Naive thymus-derived CD4-positive, alpha-beta T cell (primary cell): ENCODE results near the gene CRHR1. TPM values are rescaled to one million over a fixed set of nuclear protein-coding genes. Genes with fewer than 3 reads are reported as not detected.
A peak's percentile ranks its signal among the peaks of the same experiment; 100 is the strongest.

Experiments
- ATAC-seq: fragments of 150-1000 bp; cut with Tn5 transposase; 2 replicates; pipeline ENCODE4 v1.10.0; 2021; ENCODE audit warnings: mild to moderate bottlenecking, moderate library complexity
- CTCF ChIA-PET: fragments of 350-600 bp; sonication (Branson Sonifier 250); formaldehyde crosslinking; loops from one replicate; lab custom pipeline; 2021; ENCODE audit warnings: antibody characterized with exemption; lab: Charles Lee
- POLR2A ChIA-PET: fragments of 350-600 bp; sonication (Branson Sonifier 250); formaldehyde crosslinking; loops from one replicate; lab custom pipeline; 2021; ENCODE audit warnings: antibody characterized with exemption, inconsistent platforms; lab: Charles Lee
- DNase-seq, 9 donors: peaks; one replicate each; pipeline versions ENCODE4 v3.0.0 to v3.0.0-alpha.2; 2020 to 2022; ENCODE audit warnings: mixed read lengths in 1 of 9
- H3K27ac ChIP-seq: one replicate; pipeline ENCODE4 v1.7.0; 2013; ENCODE audit warnings: mild to moderate bottlenecking, low read depth, low read length, moderate library complexity
- H3K27me3 ChIP-seq, 2 donors: one replicate each; pipeline ENCODE4 v1.7.0; 2013; ENCODE audit warnings: low read length in 2 of 2, mild to moderate bottlenecking in 2 of 2, moderate library complexity in 2 of 2; ENCODE audit not compliant: control insufficient read depth in 2 of 2, insufficient read depth in 2 of 2
- H3K36me3 ChIP-seq, 3 experiments: 1 replicate in 2 of 3; 2 replicates in 1 of 3; pipeline ENCODE4 v1.7.0; 2013; ENCODE audit warnings: low read length in 3 of 3, mild to moderate bottlenecking in 3 of 3, moderate library complexity in 1 of 3; ENCODE audit not compliant: insufficient read depth in 3 of 3, control insufficient read depth in 2 of 3
- H3K4me1 ChIP-seq, 2 donors: one replicate each; pipeline ENCODE4 v1.7.0; 2013; ENCODE audit warnings: low read length in 2 of 2, mild to moderate bottlenecking in 2 of 2, moderate library complexity in 1 of 2; ENCODE audit not compliant: control insufficient read depth in 2 of 2, insufficient read depth in 2 of 2
- H3K4me3 ChIP-seq: 2 replicates; pipeline ENCODE4 v1.7.0; 2013; ENCODE audit warnings: mild to moderate bottlenecking, low read length
- H3K9me3 ChIP-seq, 3 experiments: 1 replicate in 2 of 3; 2 replicates in 1 of 3; pipeline ENCODE4 v1.7.0; 2013; ENCODE audit warnings: low read length in 3 of 3; ENCODE audit not compliant: control insufficient read depth in 2 of 3
- H3K27ac Mint-ChIP-seq, 9 donors: one replicate each; pipeline ENCODE4 v1.8.0; 2020 to 2022; ENCODE audit warnings: mixed read lengths in 9 of 9, mild to moderate bottlenecking in 8 of 9, moderate library complexity in 5 of 9, inconsistent platforms in 2 of 9
- H3K27me3 Mint-ChIP-seq, 5 donors: one replicate each; pipeline ENCODE4 v1.8.0; 2021 to 2022; ENCODE audit warnings: mixed read lengths in 5 of 5, mild to moderate bottlenecking in 1 of 5
- H3K36me3 Mint-ChIP-seq, 5 donors: one replicate each; pipeline ENCODE4 v1.8.0; 2020 to 2022; ENCODE audit warnings: mixed read lengths in 5 of 5, mild to moderate bottlenecking in 3 of 5, inconsistent platforms in 1 of 5
- H3K4me1 Mint-ChIP-seq, 7 donors: one replicate each; pipeline ENCODE4 v1.8.0; 2020 to 2022; ENCODE audit warnings: mixed read lengths in 7 of 7, mild to moderate bottlenecking in 3 of 7, inconsistent platforms in 1 of 7
- H3K4me3 Mint-ChIP-seq, 10 donors: one replicate each; pipeline ENCODE4 v1.8.0; 2020 to 2022; ENCODE audit warnings: mild to moderate bottlenecking in 10 of 10, mixed read lengths in 10 of 10, moderate library complexity in 6 of 10, inconsistent platforms in 2 of 10
- H3K9me3 Mint-ChIP-seq, 11 donors: one replicate each; pipeline ENCODE4 v1.8.0; 2020 to 2022; ENCODE audit warnings: mixed read lengths in 11 of 11, mild to moderate bottlenecking in 4 of 11, inconsistent platforms in 1 of 11, moderate library complexity in 1 of 11
- intact Hi-C, 2 donors: fragments of 100-400 bp; cut with micrococcal nuclease; formaldehyde crosslinking; loops; one replicate each; pipeline ENCODE4 v1.15.1; 2023
- polyA plus RNA-seq, 2 donors: library from polyadenylated mRNA; unstranded; fragments of 300-500 nt; fragmentation: Illumina TruSeq; gene quantifications; one replicate each; pipeline ENCODE4 v1.2.3, GENCODE V29; 2021
- total RNA-seq, 6 experiments: library from RNA in 5 of 6; stranded (reverse) in 5 of 6; gene quantifications; 1 replicate in 5 of 6; 2 replicates in 1 of 6; pipeline ENCODE4 v1.2.3 and lab custom pipeline; 2021 to 2026

The CRHR1 gene
- total and polyA plus RNA-seq, 7 experiments from 2014 or later = not detected

- DNase-seq (no peak), ATAC-seq (no peak)
- peaks cover 0 to 4% (median 0%) of the 10 kb centered on the region in 5 donors for H3K36me3 Mint-ChIP-seq
- Histone ChIP-seq H3K4me1 (no peaks in the 10 kb centered on the region), H3K27me3 (no peaks in the 10 kb centered on the region), H3K9me3 (no peaks in the 10 kb centered on the region), H3K36me3 (no peaks in the 10 kb centered on the region), H3K27ac (no peak overlapping the region), H3K4me3 (no peak overlapping the region)
- H3K9me3 Mint-ChIP-seq = peaks cover 0 to 3% (median 0%) of the 10 kb centered on the region in 11 donors
- H3K4me1 Mint-ChIP-seq = peaks cover 0 to 7% (median 3%) of the 10 kb centered on the region in 7 donors
- no peak overlapping the region for H3K4me3 Mint-ChIP-seq
- H3K27ac Mint-ChIP-seq = no peak overlapping the region
- intact Hi-C loops = loop anchor here (5.0 kb wide), 1 partner anchor 209 kb away; no protein-coding TSS in a partner anchor
- CTCF ChIA-PET = interaction anchor here (1.5 to 1.6 kb wide), 2 partner anchors 11 to 12 kb away, joined by 4 to 5 read pairs; no protein-coding TSS in a partner anchor
- peaks cover 4 to 15% (median 11%) of the 10 kb centered on the region in 5 donors for H3K27me3 Mint-ChIP-seq
- POLR2A ChIA-PET = no interaction called here
Measured at GRCh38 chr17:45851464-45851863, 67.3 kb downstream of the CRHR1 start.

- Histone ChIP-seq H3K9me3 (no peaks in the 10 kb centered on the region), H3K36me3 (no peaks in the 10 kb centered on the region), H3K4me3 (no peak overlapping the region), H3K27me3 (no peaks in the 10 kb centered on the region), H3K4me1 (no peaks in the 10 kb centered on the region), H3K27ac (no peak overlapping the region)
- Mint-ChIP-seq H3K4me3 (no peak overlapping the region), H3K9me3 (peaks cover 0 to 3% (median 0%) of the 10 kb centered on the region in 11 donors), H3K36me3 (peaks cover 0 to 4% (median 0%) of the 10 kb centered on the region in 5 donors), H3K27me3 (peaks cover 4 to 15% (median 11%) of the 10 kb centered on the region in 5 donors), H3K27ac (no peak overlapping the region), H3K4me1 (peaks cover 0 to 7% (median 3%) of the 10 kb centered on the region in 7 donors)
- DNase-seq = no peak
- POLR2A ChIA-PET = no interaction called here
- no peak for ATAC-seq
- intact Hi-C loops = loop anchor here (5.0 kb wide), 1 partner anchor 210 kb away; no protein-coding TSS in a partner anchor
- CTCF ChIA-PET = interaction anchor here (1.5 to 1.6 kb wide), 2 partner anchors 10 to 12 kb away, joined by 4 to 5 read pairs; no protein-coding TSS in a partner anchor
Measured at GRCh38 chr17:45851873-45852272, 67.8 kb downstream of the CRHR1 start.

DNA sequence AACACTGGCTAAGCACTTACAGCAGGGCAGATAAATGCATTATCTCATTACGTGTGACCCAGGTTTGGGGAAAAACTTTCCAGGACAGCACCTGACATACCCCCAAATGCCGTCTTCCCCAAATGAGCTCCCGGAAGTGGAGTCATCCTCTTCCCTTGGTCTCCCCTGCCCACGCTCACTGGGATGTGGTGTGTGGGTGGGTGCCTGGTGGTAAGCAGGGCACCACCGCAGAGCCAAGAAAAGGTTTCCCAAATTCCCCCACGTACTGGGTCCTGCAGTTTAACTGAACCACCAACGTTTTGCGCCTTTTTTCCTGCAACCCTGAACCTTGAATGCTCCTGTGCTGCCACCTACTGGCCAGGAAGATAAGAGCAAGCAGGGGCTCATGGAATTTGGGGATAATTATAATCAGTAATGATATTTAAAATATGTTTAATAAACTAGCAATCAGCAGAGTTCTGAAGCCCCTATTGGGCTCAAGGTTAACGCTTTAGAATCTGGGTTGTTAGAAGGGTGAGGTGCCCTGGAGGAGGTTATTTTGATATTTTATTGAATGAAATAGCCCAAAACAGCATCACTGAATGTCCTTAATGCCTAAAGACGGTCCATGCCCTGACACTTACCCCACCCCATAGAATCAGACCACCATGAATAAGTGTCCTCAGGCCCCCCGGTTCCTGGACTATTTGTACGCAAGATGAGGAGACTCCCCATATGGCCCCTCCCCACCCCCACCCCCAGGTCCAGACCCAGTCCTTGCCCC, 68.6 kb downstream of the CRHR1 start:
- Mint-ChIP-seq H3K4me3 (peak overlapping the region in 2 of 10 donors; percentile 21 to 27), H3K36me3 (peaks cover 0 to 4% (median 0%) of the 10 kb centered on the region in 5 donors), H3K27ac (no peak overlapping the region), H3K9me3 (peaks cover 0 to 3% (median 0%) of the 10 kb centered on the region in 11 donors), H3K27me3 (peaks cover 7 to 17% (median 15%) of the 10 kb centered on the region in 5 donors), H3K4me1 (peaks cover 0 to 7% (median 3%) of the 10 kb centered on the region in 7 donors)
- POLR2A ChIA-PET = no interaction called here
- DNase-seq = peak in 7 of 9 donors; percentile 34 to 62 (median 47)
- intact Hi-C loops = loop anchor here (5.0 kb wide), 1 partner anchor 210 kb away; no protein-coding TSS in a partner anchor
- Histone ChIP-seq H3K27me3 (no peaks in the 10 kb centered on the region), H3K36me3 (no peaks in the 10 kb centered on the region), H3K4me1 (no peaks in the 10 kb centered on the region), H3K27ac (no peak overlapping the region), H3K9me3 (no peaks in the 10 kb centered on the region), H3K4me3 (no peak overlapping the region)
- CTCF ChIA-PET = interaction anchor here (1.6 kb wide), 1 partner anchor 11 kb away, joined by 4 read pairs; no protein-coding TSS in a partner anchor
- ATAC-seq = peak; percentile 61

GRCh38 chr17:45854209-45854608, 70.1 kb downstream of the CRHR1 start:
- H3K4me3 Mint-ChIP-seq = no peak overlapping the region
- H3K27ac Mint-ChIP-seq = no peak overlapping the region
- no peaks in the 10 kb centered on the region for H3K27me3 ChIP-seq
- H3K27me3 Mint-ChIP-seq = peaks cover 11 to 26% (median 22%) of the 10 kb centered on the region in 5 donors
- H3K9me3 ChIP-seq = no peaks in the 10 kb centered on the region
- CTCF ChIA-PET = no interaction called here
- POLR2A ChIA-PET = no interaction called here
- no peak for DNase-seq
- no peak for ATAC-seq
- peaks cover 0 to 3% (median 0%) of the 10 kb centered on the region in 11 donors for H3K9me3 Mint-ChIP-seq
- no peak overlapping the region for H3K4me3 ChIP-seq
- H3K4me1 ChIP-seq = no peaks in the 10 kb centered on the region
- no peak overlapping the region for H3K27ac ChIP-seq
- peaks cover 0 to 4% (median 0%) of the 10 kb centered on the region in 5 donors for H3K36me3 Mint-ChIP-seq
- intact Hi-C loops = loop anchor here (5.0 kb wide), 1 partner anchor 212 kb away; no protein-coding TSS in a partner anchor
- H3K36me3 ChIP-seq = no peaks in the 10 kb centered on the region
- H3K4me1 Mint-ChIP-seq = peaks cover 0 to 7% (median 3%) of the 10 kb centered on the region in 7 donors

DNA sequence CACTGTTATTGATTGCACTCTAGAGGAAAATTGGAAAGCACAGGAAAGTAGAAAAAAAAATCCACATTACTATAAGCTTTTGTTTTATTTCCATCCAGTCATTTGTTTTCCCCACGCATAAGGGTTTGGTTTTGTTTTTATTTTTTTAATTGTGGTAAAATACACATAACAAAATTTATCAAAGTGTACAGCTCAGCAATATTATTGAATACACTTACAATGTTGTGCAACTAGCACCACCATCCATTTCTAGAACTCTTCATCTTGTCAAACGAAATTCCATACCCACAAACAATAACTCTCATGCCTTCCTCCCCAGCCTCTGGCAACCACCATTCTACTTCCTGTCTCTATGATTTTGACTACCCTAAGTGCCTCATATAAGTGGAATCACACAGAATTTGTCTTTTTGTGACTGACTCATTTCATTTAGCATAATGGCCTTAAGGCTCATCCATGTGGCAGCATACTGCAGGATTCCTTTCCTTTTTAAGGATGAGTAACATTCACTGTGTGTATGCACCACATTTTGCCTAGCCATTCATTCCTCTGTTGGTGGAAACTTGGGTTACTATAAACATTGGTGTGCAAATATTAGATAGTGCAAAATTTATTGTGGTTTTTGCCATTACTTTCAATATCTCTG, 71.7 kb downstream of the CRHR1 start:
- no peak overlapping the region for H3K4me3 Mint-ChIP-seq
- H3K9me3 ChIP-seq = no peaks in the 10 kb centered on the region
- H3K4me1 ChIP-seq = no peaks in the 10 kb centered on the region
- intact Hi-C loops = no loop called here
- no peak for DNase-seq
- H3K36me3 ChIP-seq = no peaks in the 10 kb centered on the region
- ATAC-seq = no peak
- peaks cover 15 to 38% (median 24%) of the 10 kb centered on the region in 5 donors for H3K27me3 Mint-ChIP-seq
- H3K27ac Mint-ChIP-seq = no peak overlapping the region
- H3K4me1 Mint-ChIP-seq = peaks cover 0 to 7% (median 3%) of the 10 kb centered on the region in 7 donors
- H3K36me3 Mint-ChIP-seq = peaks cover 0 to 4% (median 0%) of the 10 kb centered on the region in 5 donors
- no peak overlapping the region for H3K4me3 ChIP-seq
- H3K9me3 Mint-ChIP-seq = peaks cover 0 to 3% (median 0%) of the 10 kb centered on the region in 11 donors
- ChIA-PET CTCF (interaction anchor here (1.1 kb wide), 1 partner anchor 216 kb away, joined by 4 read pairs; no protein-coding TSS in a partner anchor), POLR2A (no interaction called here)
- no peaks in the 10 kb centered on the region for H3K27me3 ChIP-seq
- H3K27ac ChIP-seq = no peak overlapping the region

DNA sequence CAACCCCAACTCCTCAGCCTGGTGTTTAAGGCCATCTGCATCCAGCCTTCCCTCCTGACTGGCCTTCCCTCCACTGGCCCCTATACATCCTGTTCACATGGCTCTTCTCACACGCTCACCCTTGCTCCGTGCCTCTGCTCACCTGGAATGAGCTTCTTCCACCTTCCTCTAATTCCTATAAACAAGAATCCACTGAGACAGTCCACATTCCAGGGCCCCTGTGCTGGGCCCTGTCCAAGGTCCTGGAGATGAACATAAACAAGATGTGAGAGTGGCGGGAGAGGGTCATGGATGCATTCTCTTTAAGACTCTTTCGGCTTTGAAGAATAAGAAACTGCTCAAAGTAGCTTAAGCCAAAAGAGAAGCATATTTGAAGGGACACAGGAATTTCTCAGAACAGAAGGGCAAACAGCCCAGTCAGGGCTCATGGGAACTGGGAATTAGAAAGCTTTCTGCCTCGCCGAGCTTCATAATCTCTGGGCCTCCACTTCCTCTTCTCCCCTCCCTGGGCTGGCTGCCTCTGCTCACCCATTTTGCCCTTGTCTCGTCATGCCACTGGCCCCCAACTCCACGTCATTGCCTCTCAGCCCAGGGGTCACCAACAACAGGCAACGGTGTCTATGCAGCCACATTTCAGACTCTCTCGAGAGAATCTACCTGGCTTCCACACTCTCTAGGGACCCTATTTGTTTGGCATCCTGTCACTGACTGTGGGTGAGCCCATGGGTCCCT, 74.0 kb downstream of the CRHR1 start:
- H3K27me3 ChIP-seq = no peaks in the 10 kb centered on the region
- H3K4me3 ChIP-seq = no peak overlapping the region

More for the DNA sequence above, 74.0 kb downstream of the CRHR1 start:
- intact Hi-C loops = no loop called here
- peaks cover 9 to 38% (median 25%) of the 10 kb centered on the region in 5 donors for H3K27me3 Mint-ChIP-seq
- no peak overlapping the region for H3K4me3 Mint-ChIP-seq
- ChIA-PET CTCF (no interaction called here), POLR2A (no interaction called here)
- no peak for DNase-seq
- no peak overlapping the region for H3K27ac ChIP-seq
- H3K27ac Mint-ChIP-seq = no peak overlapping the region
- H3K4me1 Mint-ChIP-seq = peaks cover 0 to 3% (median 0%) of the 10 kb centered on the region in 7 donors
- H3K36me3 Mint-ChIP-seq = peaks cover 0 to 4% (median 0%) of the 10 kb centered on the region in 5 donors
- peaks cover 0 to 3% (median 0%) of the 10 kb centered on the region in 11 donors for H3K9me3 Mint-ChIP-seq
- ATAC-seq = no peak
- no peaks in the 10 kb centered on the region for H3K4me1 ChIP-seq
- no peaks in the 10 kb centered on the region for H3K9me3 ChIP-seq
- H3K36me3 ChIP-seq = no peaks in the 10 kb centered on the region
